ENCODE data around the gene HEY2. TPM values are rescaled to one million over a fixed set of nuclear protein-coding genes. Genes with fewer than 3 reads are reported as not detected.
A peak's percentile ranks its signal among the peaks of the same experiment; 100 is the strongest.

Gene HEY2
- total and polyA plus RNA-seq, 2 of the 8 experiments (the other 6 are each of a cell fraction or from before 2014, with no cell fraction given): 9.1 to 16.2 TPM

DNA sequence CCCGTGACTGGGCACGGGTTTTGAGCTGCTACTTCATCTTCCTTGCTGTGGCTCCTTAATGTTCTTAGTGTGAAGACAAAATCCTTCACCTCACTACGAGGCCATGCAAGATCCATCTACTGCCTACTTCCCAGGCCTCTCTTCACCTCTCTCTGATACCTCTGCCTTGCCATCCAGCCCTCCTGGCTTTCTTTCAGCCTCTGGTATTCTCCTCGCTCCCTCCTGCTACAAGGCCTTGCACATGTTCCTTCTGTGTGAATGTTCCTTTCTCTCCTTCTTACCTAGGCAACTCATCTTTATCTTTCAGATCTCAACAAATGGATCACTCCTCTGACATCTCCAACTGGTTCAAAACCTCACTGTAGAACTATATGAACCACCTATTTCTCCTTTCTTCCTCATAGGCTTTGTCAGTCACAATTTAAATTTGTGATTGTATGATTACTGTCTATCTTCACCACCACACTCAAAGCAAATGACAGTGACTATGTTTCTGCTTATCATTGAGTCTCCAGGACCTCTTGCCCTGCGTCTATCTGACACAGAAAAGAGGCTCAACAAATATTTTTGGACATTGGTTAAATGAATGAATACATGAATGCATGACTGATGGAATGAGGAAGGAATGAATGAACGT is 19.8 kb downstream of the HEY2 start:
- Histone ChIP-seq H3K23ac (ENCODE audit: insufficient read length) (no peak overlapping the region), H4K8ac (ENCODE audit: extremely low read depth, insufficient read depth, low read length) (no peak overlapping the region), H4K91ac (replicated peaks; ENCODE audit: insufficient read length, low read length) (peak overlapping the region; percentile 12), H3K79me1 (ENCODE audit: low read depth, low read length) (no peaks in the 10 kb centered on the region), H2BK20ac (ENCODE audit: low read length) (peak overlapping the region; percentile 64; the same call in 1 of the 2 replicates), H3K4me1 (replicated peaks in 1 of 4; ENCODE audit: control insufficient read depth in 3 of 4, insufficient read depth in 4 of 4, low read length in 3 of 4) (no peaks in the 10 kb centered on the region), H3K4me2 (ENCODE audit: insufficient read depth in 1 of 2, low read depth in 2 of 2, low read length in 2 of 2) (no peak overlapping the region), H3K14ac (ENCODE audit: insufficient read length) (no peak overlapping the region), H3K23me2 (ENCODE audit: low read depth, low read length) (no peaks in the 10 kb centered on the region), H3K4me3 (ENCODE audit: extremely low read depth in 1 of 4, insufficient read depth in 2 of 4, low read depth in 3 of 4, low read length in 4 of 4) (no peak overlapping the region), H4K5ac (ENCODE audit: insufficient read length, low read depth, low read length) (no peak overlapping the region), H2BK12ac (ENCODE audit: low read depth, low read length) (peak overlapping the region; percentile 56; the same call in 1 of the 2 replicates), H2BK15ac (ENCODE audit: low read length) (peak overlapping the region; percentile 50; the same call in 1 of the 2 replicates), H3K9ac (replicated peaks in 1 of 4; ENCODE audit: extremely low read depth in 1 of 4, low read depth in 3 of 4, low read length in 3 of 4) (no peak overlapping the region), H2BK5ac (ENCODE audit: low read depth, low read length) (peak overlapping the region; percentile 45; the same call in 1 of the 2 replicates), H3K27ac (ENCODE audit: low read depth, low read length) (no peak overlapping the region), H4K20me1 (replicated peaks in 1 of 2; ENCODE audit: control insufficient read depth in 1 of 2, insufficient read depth in 2 of 2, low read length in 2 of 2) (no peaks in the 10 kb centered on the region), H3K9me3 (ENCODE audit: insufficient read depth in 2 of 2, low read depth in 1 of 2, low read length in 1 of 2) (peaks cover 0 to 9% of the 10 kb centered on the region in 2 experiments; a peak in 1 of 4 replicates), H2AFZ (ENCODE audit: low read length) (peak overlapping the region; percentile 18), H3K27me3 (replicated peaks in 1 of 4; ENCODE audit: control insufficient read depth in 3 of 4, extremely low read depth in 1 of 4, insufficient read depth in 3 of 4, low read length in 3 of 4) (no peaks in the 10 kb centered on the region), H3K56ac (replicated peaks; ENCODE audit: insufficient read length, low read depth, low read length) (no peak overlapping the region), H2BK120ac (replicated peaks; ENCODE audit: low read depth, low read length) (no peak overlapping the region), H3K79me2 (ENCODE audit: control insufficient read depth in 1 of 2, insufficient read depth in 2 of 2, low read length in 2 of 2) (no peaks in the 10 kb centered on the region), H3K36me3 (ENCODE audit: control insufficient read depth in 2 of 4, insufficient read depth in 4 of 4, low read length in 3 of 4) (no peaks in the 10 kb centered on the region), H3K4ac (replicated peaks; ENCODE audit: insufficient read length, low read depth, low read length) (peak overlapping the region; percentile 13), H3K18ac (ENCODE audit: extremely low read depth, low read length) (no peak overlapping the region), H2AK5ac (ENCODE audit: low read depth, low read length) (no peak overlapping the region)
- TF ChIP-seq KDM1A (IDR thresholded peaks at IDR 0.05; ENCODE audit: borderline replicate concordance, low read length) (no peak), KDM5A (IDR thresholded peaks at IDR 0.05; ENCODE audit: low read length) (no peak), TEAD4 (IDR thresholded peaks at IDR 0.05; ENCODE audit: low read depth, low read length) (no peak)
- TF ChIP-seq, protein P1, sequence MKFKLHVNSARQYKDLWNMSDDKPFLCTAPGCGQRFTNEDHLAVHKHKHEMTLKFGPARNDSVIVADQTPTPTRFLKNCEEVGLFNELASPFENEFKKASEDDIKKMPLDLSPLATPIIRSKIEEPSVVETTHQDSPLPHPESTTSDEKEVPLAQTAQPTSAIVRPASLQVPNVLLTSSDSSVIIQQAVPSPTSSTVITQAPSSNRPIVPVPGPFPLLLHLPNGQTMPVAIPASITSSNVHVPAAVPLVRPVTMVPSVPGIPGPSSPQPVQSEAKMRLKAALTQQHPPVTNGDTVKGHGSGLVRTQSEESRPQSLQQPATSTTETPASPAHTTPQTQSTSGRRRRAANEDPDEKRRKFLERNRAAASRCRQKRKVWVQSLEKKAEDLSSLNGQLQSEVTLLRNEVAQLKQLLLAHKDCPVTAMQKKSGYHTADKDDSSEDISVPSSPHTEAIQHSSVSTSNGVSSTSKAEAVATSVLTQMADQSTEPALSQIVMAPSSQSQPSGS (IDR thresholded peaks at IDR 0.05; ENCODE audit: low read length): no peak
- TF ChIP-seq, protein P2, sequence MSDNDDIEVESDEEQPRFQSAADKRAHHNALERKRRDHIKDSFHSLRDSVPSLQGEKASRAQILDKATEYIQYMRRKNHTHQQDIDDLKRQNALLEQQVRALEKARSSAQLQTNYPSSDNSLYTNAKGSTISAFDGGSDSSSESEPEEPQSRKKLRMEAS (IDR thresholded peaks at IDR 0.05): no peak
- FAIRE-seq (no peak), DNase-seq (ENCODE audit: low read depth in 1 of 2, low spot score in 2 of 2) (no peak)
- POLR2A ChIA-PET (ENCODE audit: partially characterized antibody): interaction anchor here (1.0 kb wide), 1 partner anchor 75 kb away, joined by 3 read pairs; no protein-coding TSS in a partner anchor
- CTCF ChIA-PET (ENCODE audit: partially characterized antibody): interaction anchor here (0.6 to 7.0 kb wide), 14 partner anchors 9 to 576 kb away, joined by 3 to 120 read pairs (median 4); no protein-coding TSS in a partner anchor
- WGBS, 2 experiments (ENCODE audit: extremely low coverage in 1 of 2, insufficient coverage in 1 of 2, insufficient read length in 1 of 2, insufficient replicate concordance in 2 of 2, low coverage in 1 of 2, low lambda C conversion rate in 2 of 2, missing lambda C conversion rate in 1 of 2): 79% methylated on average over 6 of the region's 6 CpGs; no CpG with 5 or more reads in 1 of the 2 experiments

All from H1 (cell line).